Measurements from ENCODE around the gene DERL2. TPM values are rescaled to one million over a fixed set of nuclear protein-coding genes. Genes with fewer than 3 reads are reported as not detected.

DERL2 gene
- total and polyA plus RNA-seq, 2 of the 4 experiments (the other 2 are of a cell fraction), result 27.4 to 44.2 TPM

Other genes with a start within 250 kb of the DERL2 start
- 38.2 and 40.0 TPM in 2 replicates for gene RABEP1, start 203.9 kb downstream of the DERL2 start, total RNA-seq (2012; rRNA removed)
- 11.9 and 15.3 TPM in 2 replicates for gene RABEP1, start 203.9 kb downstream of the DERL2 start, polyA plus RNA-seq (2012; rRNA removed)
- gene NUP88, start 66.5 kb downstream of the DERL2 start, total RNA-seq (2012; rRNA removed), result 80.5 and 83.7 TPM in 2 replicates
- 57.0 and 63.2 TPM in 2 replicates for gene NUP88, start 66.5 kb downstream of the DERL2 start, polyA plus RNA-seq (2012; rRNA removed)
- gene RPAIN, start 66.0 kb downstream of the DERL2 start, total RNA-seq (2012; rRNA removed), result 28.7 and 40.0 TPM in 2 replicates
- gene RPAIN, start 66.0 kb downstream of the DERL2 start, polyA plus RNA-seq (2012; rRNA removed), result 29.0 and 34.9 TPM in 2 replicates
- 173 and 267 TPM in 2 replicates for gene C1QBP, start 47.0 kb downstream of the DERL2 start, total RNA-seq (2012; rRNA removed)
- 156 and 172 TPM in 2 replicates for gene C1QBP, start 47.0 kb downstream of the DERL2 start, polyA plus RNA-seq (2012; rRNA removed)
- gene DHX33, start 17.2 kb downstream of the DERL2 start, total RNA-seq (2012; rRNA removed), result 13.1 and 14.0 TPM in 2 replicates
- gene DHX33, start 17.2 kb downstream of the DERL2 start, polyA plus RNA-seq (2012; rRNA removed), result 16.1 and 17.2 TPM in 2 replicates
- 11.7 and 18.1 TPM in 2 replicates for gene MIS12, start 388 bp upstream of the DERL2 start, total RNA-seq (2012; rRNA removed)
- gene MIS12, start 388 bp upstream of the DERL2 start, polyA plus RNA-seq (2012; rRNA removed), result 5.7 and 7.5 TPM in 2 replicates
- gene NLRP1, start 98.3 kb upstream of the DERL2 start, total RNA-seq (2012; rRNA removed), result 134 and 172 TPM in 2 replicates
- 340 and 376 TPM in 2 replicates for gene NLRP1, start 98.3 kb upstream of the DERL2 start, polyA plus RNA-seq (2012; rRNA removed)

Data from IMR-90 (cell line).